ENCODE results near the gene TSHR. TPM values are rescaled to one million over a fixed set of nuclear protein-coding genes. Genes with fewer than 3 reads are reported as not detected.

The TSHR gene
- not detected in 2 replicates for total RNA-seq
- not detected in 2 replicates for polyA plus RNA-seq
- not detected in 2 replicates for polyA plus RNA-seq (2011; cell fraction: cytosol; rRNA removed)
- polyA plus RNA-seq (2011; cell fraction: nucleus; rRNA removed), result not detected in 2 replicates
- not detected in 2 replicates for polyA plus RNA-seq (2012)
- polyA minus RNA-seq, result not detected in 2 replicates
- polyA minus RNA-seq (2011; cell fraction: cytosol; rRNA and poly(A)+ RNA removed), result not detected
- not detected in 2 replicates for polyA minus RNA-seq (2011; cell fraction: nucleus; rRNA and poly(A)+ RNA removed)
- Bru-seq, nascent RNA, result percentile 0 among the genes with signal in this experiment
- percentile 1 among the genes with signal in this experiment for BruChase-seq, experiment 1, labeled RNA remaining after a 6-hour chase
- not detected for BruChase-seq, experiment 2, labeled RNA remaining after a 2-hour chase
- long read RNA-seq, result 0 reads

DNA sequence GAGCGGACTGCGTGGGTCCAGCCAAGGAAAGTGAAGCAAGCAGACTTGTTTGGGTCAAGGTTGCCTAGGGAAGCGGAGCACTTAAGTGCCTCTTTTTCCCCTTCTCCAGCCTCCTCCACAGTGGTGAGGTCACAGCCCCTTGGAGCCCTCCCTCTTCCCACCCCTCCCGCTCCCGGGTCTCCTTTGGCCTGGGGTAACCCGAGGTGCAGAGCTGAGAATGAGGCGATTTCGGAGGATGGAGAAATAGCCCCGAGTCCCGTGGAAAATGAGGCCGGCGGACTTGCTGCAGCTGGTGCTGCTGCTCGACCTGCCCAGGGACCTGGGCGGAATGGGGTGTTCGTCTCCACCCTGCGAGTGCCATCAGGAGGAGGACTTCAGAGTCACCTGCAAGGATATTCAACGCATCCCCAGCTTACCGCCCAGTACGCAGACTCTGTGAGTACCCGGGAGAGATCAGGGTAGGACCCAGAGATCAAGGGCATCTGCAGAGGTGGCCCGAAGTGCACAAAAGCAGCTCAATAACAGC is at the start of gene TSHR:
TSS of gene TSHR (plus strand) at position 206 of the 526 bp plus-strand sequence. CDS start at position 266, 60 bp downstream.
- no TSS peak for BruUV-seq (replicated peaks)
- no peaks in the 10 kb centered on the region for H3K9me3 ChIP-seq (replicated peaks; ENCODE audit: control insufficient read depth, insufficient read depth, low read length)
- H3K9ac ChIP-seq (replicated peaks; ENCODE audit: extremely low read depth, insufficient read depth, low read length), result peak within 1 kb of the TSS; percentile 33
- H3K27ac ChIP-seq (ENCODE audit: insufficient read depth, low read depth, low read length), result no peak within 1 kb of the TSS
- CTCF ChIA-PET, result interaction anchor here (0.6 to 7.8 kb wide), 13 partner anchors 12 to 899 kb away, joined by 3 to 99 read pairs (median 4); no protein-coding TSS in a partner anchor
- peaks cover 22 to 56% of the 10 kb centered on the region in 2 experiments for H3K27me3 ChIP-seq (ENCODE audit: control insufficient read depth in 2 of 2, insufficient read depth in 2 of 2, low read length in 2 of 2)
- H3K36me3 ChIP-seq (ENCODE audit: control insufficient read depth in 2 of 2, extremely low read depth in 1 of 2, insufficient read depth in 2 of 2, low read length in 2 of 2), result no peaks in the 10 kb centered on the region
- TF ChIP-seq MYC (IDR thresholded peaks at IDR 0.05; ENCODE audit: low read depth, low read length) (no peak), FOS (IDR thresholded peaks at IDR 0.05; ENCODE audit: borderline replicate concordance, insufficient read depth, low read length) (no peak), GATA2 (IDR thresholded peaks at IDR 0.05; ENCODE audit: insufficient read depth, insufficient read length, low read depth, low read length) (no peak), POLR2A (IDR thresholded peaks at IDR 0.05; ENCODE audit: low read depth, low read length) (no peak), POLR2AphosphoS5 (IDR thresholded peaks at IDR 0.05; ENCODE audit: insufficient read depth, low read depth, low read length) (no peak), EZH2 (IDR thresholded peaks at IDR 0.05; ENCODE audit: borderline replicate concordance, low read depth, low read length, severe bottlenecking) (no peak), JUN (IDR thresholded peaks at IDR 0.05; ENCODE audit: borderline replicate concordance, insufficient read depth, insufficient read length, low read depth) (no peak)
- TF ChIP-seq, protein P1, sequence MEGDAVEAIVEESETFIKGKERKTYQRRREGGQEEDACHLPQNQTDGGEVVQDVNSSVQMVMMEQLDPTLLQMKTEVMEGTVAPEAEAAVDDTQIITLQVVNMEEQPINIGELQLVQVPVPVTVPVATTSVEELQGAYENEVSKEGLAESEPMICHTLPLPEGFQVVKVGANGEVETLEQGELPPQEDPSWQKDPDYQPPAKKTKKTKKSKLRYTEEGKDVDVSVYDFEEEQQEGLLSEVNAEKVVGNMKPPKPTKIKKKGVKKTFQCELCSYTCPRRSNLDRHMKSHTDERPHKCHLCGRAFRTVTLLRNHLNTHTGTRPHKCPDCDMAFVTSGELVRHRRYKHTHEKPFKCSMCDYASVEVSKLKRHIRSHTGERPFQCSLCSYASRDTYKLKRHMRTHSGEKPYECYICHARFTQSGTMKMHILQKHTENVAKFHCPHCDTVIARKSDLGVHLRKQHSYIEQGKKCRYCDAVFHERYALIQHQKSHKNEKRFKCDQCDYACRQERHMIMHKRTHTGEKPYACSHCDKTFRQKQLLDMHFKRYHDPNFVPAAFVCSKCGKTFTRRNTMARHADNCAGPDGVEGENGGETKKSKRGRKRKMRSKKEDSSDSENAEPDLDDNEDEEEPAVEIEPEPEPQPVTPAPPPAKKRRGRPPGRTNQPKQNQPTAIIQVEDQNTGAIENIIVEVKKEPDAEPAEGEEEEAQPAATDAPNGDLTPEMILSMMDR (IDR thresholded peaks at IDR 0.05; ENCODE audit: extremely low read depth in 1 of 2, insufficient read depth in 1 of 2, low read depth in 1 of 2, low read length in 2 of 2), result no peak
- TF ChIP-seq, protein P2, sequence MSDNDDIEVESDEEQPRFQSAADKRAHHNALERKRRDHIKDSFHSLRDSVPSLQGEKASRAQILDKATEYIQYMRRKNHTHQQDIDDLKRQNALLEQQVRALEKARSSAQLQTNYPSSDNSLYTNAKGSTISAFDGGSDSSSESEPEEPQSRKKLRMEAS (IDR thresholded peaks at IDR 0.05; ENCODE audit: insufficient read depth, insufficient read length), result no peak
- H3K4me3 ChIP-seq (replicated peaks in 1 of 3; ENCODE audit: insufficient read depth in 1 of 3, low read depth in 1 of 3, low read length in 3 of 3), result peak within 1 kb of the TSS; percentile 5 to 51 (median 14)
- dilution Hi-C loops (cut with MboI; ENCODE audit: extremely low pct_ligation_motif_present, low sequenced_read_pairs), result no loop called here
- H4K20me1 ChIP-seq (replicated peaks; ENCODE audit: control insufficient read depth, extremely low read depth, insufficient read depth, low read length), result no peaks in the 10 kb centered on the region
- H3K9me1 ChIP-seq (replicated peaks; ENCODE audit: control insufficient read depth, extremely low read depth, insufficient read depth, low read length), result no peaks in the 10 kb centered on the region
- H3K4me2 ChIP-seq (ENCODE audit: insufficient read depth, low read length), result peak within 1 kb of the TSS; percentile 68
- FAIRE-seq (no peak), DNase-seq (ENCODE audit: low read depth, low spot score) (no peak)
- POLR2A ChIA-PET, result interaction anchor here (1.0 kb wide), 1 partner anchor 263 kb away, joined by 3 read pairs; no protein-coding TSS in a partner anchor
- H3K4me1 ChIP-seq (ENCODE audit: control insufficient read depth, extremely low read depth, insufficient read depth, low read length), result peaks cover 4% of the 10 kb centered on the region
- intact Hi-C loops (cut with micrococcal nuclease), result loop anchor here (1.0 kb wide), 2 partner anchors 256 to 498 kb away; no protein-coding TSS in a partner anchor
- no peaks in the 10 kb centered on the region for H3K79me2 ChIP-seq (ENCODE audit: control insufficient read depth, insufficient read depth, low read length)
- peak within 1 kb of the TSS; percentile 99 for H2AFZ ChIP-seq (ENCODE audit: low read depth, low read length)
